H1 (cell line): ENCODE results near the gene OR6K6. TPM values are rescaled to one million over a fixed set of nuclear protein-coding genes. Genes with fewer than 3 reads are reported as not detected.

Source experiments
- CHD1 ChIP-seq: IDR thresholded peaks from 2 replicates; pipeline ENCODE4 v1.6.1; 2012; ENCODE audit warnings: low read depth, low read length, improper control_type of control experiment
- JUN ChIP-seq: IDR thresholded peaks from 2 replicates; pipeline ENCODE4 v1.6.1; 2011; ENCODE audit warnings: low read depth, mild to moderate bottlenecking, improper control_type of control experiment, low read length
- ZNF274 ChIP-seq: IDR thresholded peaks from 2 replicates; pipeline ENCODE4 v1.7.0; 2012; ENCODE audit warnings: low read length, borderline replicate concordance; ENCODE audit errors: extremely low read depth
- polyA plus RNA-seq, 7 experiments: library from polyadenylated mRNA; depleted of rRNA in 3 of 7; stranded (reverse) in 5 of 7; unstranded in 2 of 7; fragments of >200 nt in 5 of 7; fragments of 200-250 nt in 2 of 7; gene quantifications; 1 replicate in 5 of 7; 2 replicates in 1 of 7; 4 replicates in 1 of 7; pipeline versions ENCODE4 v1.2.1 to v1.2.3, GENCODE V29; 2011 to 2013; ENCODE audit warnings: missing spikeins in 2 of 7, mixed read lengths in 2 of 7
- total RNA-seq: library from RNA; stranded (reverse); fragmentation: NEBNext Ultra II Directional; extraction: Animal tissue kit (Norgen Biotek cat#: 25700); gene quantifications from 2 replicates; pipeline ENCODE4 v1.2.1, GENCODE V29; 2021

OR6K6 gene
- total and polyA plus RNA-seq, 2 of the 8 experiments (the other 6 are each of a cell fraction or from before 2014, with no cell fraction given), result not detected

- TF ChIP-seq CHD1 (no peak), JUN (no peak), ZNF274 (no peak)
These were observed 25.9 kb upstream of the OR6K6 start (continued) for GRCh38 chr1:158728510-158729225.
